H1 (cell line): Measurements from ENCODE around the gene LRRC15. TPM values are rescaled to one million over a fixed set of nuclear protein-coding genes. Genes with fewer than 3 reads are reported as not detected.

ENCODE experiments used
- CTCF ChIA-PET: fragments of 300-600 bp; sonication (Branson Sonifier 250); formaldehyde crosslinking; loops from one replicate; lab custom pipeline; 2021; ENCODE audit not compliant: partially characterized antibody; lab: Charles Lee
- POLR2A ChIA-PET: fragments of 300-600 bp; sonication (Branson Sonifier 250); formaldehyde crosslinking; loops from one replicate; lab custom pipeline; 2021; ENCODE audit warnings: inconsistent platforms; ENCODE audit not compliant: partially characterized antibody; lab: Charles Lee
- DNase-seq, 2 experiments: peaks; one replicate each; pipeline versions ENCODE4 v3.0.0 to v3.0.0-alpha.2; 2010 to 2022; ENCODE audit warnings: low spot score in 2 of 2, low read depth in 1 of 2, mixed read lengths in 1 of 2
- FAIRE-seq: peaks from 2 replicates; lab custom pipeline; 2011; peaks lifted over from hg19 to GRCh38; lab: Jason Lieb, UNC
- H2AFZ ChIP-seq: 2 replicates; pipeline ENCODE4 v1.8.1; 2012; ENCODE audit warnings: low read length, inconsistent platforms
- H2AK5ac ChIP-seq: 2 replicates; pipeline ENCODE4 v1.6.1; 2013; ENCODE audit warnings: low read depth, low read length
- H2BK120ac ChIP-seq: replicated peaks from 2 replicates; pipeline ENCODE3; 2013; ENCODE audit warnings: low read depth, low read length, inconsistent platforms
- H2BK12ac ChIP-seq: 2 replicates; pipeline ENCODE4 v1.6.1; 2013; ENCODE audit warnings: low read depth, low read length
- H2BK15ac ChIP-seq: 2 replicates; pipeline ENCODE4 v1.6.1; 2013; ENCODE audit warnings: low read length
- H2BK20ac ChIP-seq: 2 replicates; pipeline ENCODE4 v1.6.1; 2013; ENCODE audit warnings: low read length
- H2BK5ac ChIP-seq: 2 replicates; pipeline ENCODE4 v1.6.1; 2013; ENCODE audit warnings: low read depth, low read length
- H3K14ac ChIP-seq: 2 replicates; pipeline ENCODE4 v1.6.1; 2013; ENCODE audit warnings: inconsistent platforms; ENCODE audit not compliant: insufficient read length
- H3K18ac ChIP-seq: 2 replicates; pipeline ENCODE4 v1.6.1; 2013; ENCODE audit warnings: low read length; ENCODE audit errors: extremely low read depth
- H3K23ac ChIP-seq: 2 replicates; pipeline ENCODE4 v1.6.1; 2013; ENCODE audit warnings: inconsistent platforms; ENCODE audit not compliant: insufficient read length
- H3K23me2 ChIP-seq: 2 replicates; pipeline ENCODE4 v1.6.1; 2013; ENCODE audit warnings: low read depth, low read length
- H3K27ac ChIP-seq: 2 replicates; pipeline ENCODE4 v1.6.1; 2011; ENCODE audit warnings: low read depth, low read length, inconsistent platforms
- H3K27me3 ChIP-seq, 4 experiments: replicated peaks in 1 of 4; 1 replicate in 1 of 4; 2 replicates in 3 of 4; pipeline versions ENCODE4 v1.6.1 to v1.8.1; 2011 to 2013; ENCODE audit warnings: low read length in 3 of 4, mild to moderate bottlenecking in 3 of 4, inconsistent platforms in 2 of 4, mixed read lengths in 2 of 4, moderate library complexity in 1 of 4; ENCODE audit not compliant: control insufficient read depth in 3 of 4, insufficient read depth in 3 of 4; ENCODE audit errors: extremely low read depth in 1 of 4
- H3K36me3 ChIP-seq, 4 experiments: 2 replicates each; pipeline versions ENCODE4 v1.6.1 to v1.8.1; 2011 to 2013; ENCODE audit warnings: mild to moderate bottlenecking in 4 of 4, low read length in 3 of 4, moderate library complexity in 2 of 4, control low read depth in 1 of 4, inconsistent platforms in 1 of 4; ENCODE audit not compliant: insufficient read depth in 4 of 4, control insufficient read depth in 2 of 4
- H3K4ac ChIP-seq: replicated peaks from 2 replicates; pipeline ENCODE3; 2013; ENCODE audit warnings: low read length, low read depth, mixed read lengths, inconsistent platforms; ENCODE audit not compliant: insufficient read length
- H3K4me1 ChIP-seq, 4 experiments: replicated peaks in 1 of 4; 1 replicate in 1 of 4; 2 replicates in 3 of 4; pipeline versions ENCODE4 v1.6.1 to v1.8.1; 2011 to 2013; ENCODE audit warnings: low read length in 3 of 4, inconsistent platforms in 2 of 4, mixed read lengths in 1 of 4; ENCODE audit not compliant: insufficient read depth in 4 of 4, control insufficient read depth in 3 of 4
- H3K4me2 ChIP-seq, 2 experiments: 2 replicates each; pipeline versions ENCODE4 v1.6.1 to v1.8.1; 2011 to 2013; ENCODE audit warnings: low read depth in 2 of 2, low read length in 2 of 2, control low read depth in 1 of 2, inconsistent platforms in 1 of 2, mild to moderate bottlenecking in 1 of 2; ENCODE audit not compliant: insufficient read depth in 1 of 2
- H3K4me3 ChIP-seq, 4 experiments: fragments of 200-600, 300-600 bp in 1 of 4; sonication (generic), shearing (Covaris generic), sonication (Bioruptor Twin) in 1 of 4; 2 replicates each; pipeline versions ENCODE4 v1.5.1 to v1.8.1; 2011 to 2016; ENCODE audit warnings: low read length in 4 of 4, low read depth in 3 of 4, control low read depth in 2 of 4, inconsistent platforms in 2 of 4, mild to moderate bottlenecking in 2 of 4, mixed read lengths in 1 of 4, moderate library complexity in 1 of 4; ENCODE audit not compliant: insufficient read depth in 2 of 4; ENCODE audit errors: extremely low read depth in 1 of 4
- H3K56ac ChIP-seq: replicated peaks from 2 replicates; pipeline ENCODE3; 2013; ENCODE audit warnings: low read depth, mild to moderate bottlenecking, mixed read lengths, low read length, inconsistent platforms; ENCODE audit not compliant: insufficient read length
- H3K79me1 ChIP-seq: 2 replicates; pipeline ENCODE4 v1.6.1; 2013; ENCODE audit warnings: low read depth, low read length, control low read depth
- H3K79me2 ChIP-seq, 2 experiments: 2 replicates each; pipeline versions ENCODE4 v1.6.1 to v1.8.1; 2012 to 2013; ENCODE audit warnings: low read length in 2 of 2, mild to moderate bottlenecking in 2 of 2, inconsistent platforms in 1 of 2; ENCODE audit not compliant: insufficient read depth in 2 of 2, control insufficient read depth in 1 of 2
- H3K9ac ChIP-seq, 4 experiments: replicated peaks in 1 of 4; 1 replicate in 1 of 4; 2 replicates in 3 of 4; pipeline versions ENCODE4 v1.6.1 to v1.8.1; 2011 to 2013; ENCODE audit warnings: low read depth in 3 of 4, low read length in 3 of 4, control low read depth in 2 of 4, mild to moderate bottlenecking in 2 of 4, moderate library complexity in 2 of 4, inconsistent platforms in 1 of 4; ENCODE audit errors: extremely low read depth in 1 of 4
- H3K9me3 ChIP-seq, 2 experiments: 2 replicates each; pipeline versions ENCODE4 v1.6.1 to v1.8.1; 2012 to 2013; ENCODE audit warnings: mild to moderate bottlenecking in 2 of 2, moderate library complexity in 2 of 2, control low read depth in 1 of 2, inconsistent platforms in 1 of 2, low read depth in 1 of 2, low read length in 1 of 2, mixed read lengths in 1 of 2; ENCODE audit not compliant: insufficient read depth in 2 of 2
- H4K20me1 ChIP-seq, 2 experiments: replicated peaks in 1 of 2; 2 replicates each; pipeline versions ENCODE3 to v1.8.1; 2011 to 2013; ENCODE audit warnings: inconsistent platforms in 2 of 2, low read length in 2 of 2, mild to moderate bottlenecking in 1 of 2; ENCODE audit not compliant: insufficient read depth in 2 of 2, control insufficient read depth in 1 of 2
- H4K5ac ChIP-seq: 2 replicates; pipeline ENCODE4 v1.6.1; 2013; ENCODE audit warnings: low read length, low read depth, mixed read lengths, inconsistent platforms; ENCODE audit not compliant: insufficient read length
- H4K8ac ChIP-seq: 2 replicates; pipeline ENCODE4 v1.8.0; 2013; ENCODE audit warnings: mild to moderate bottlenecking, moderate library complexity, low read length, inconsistent platforms; ENCODE audit not compliant: insufficient read depth; ENCODE audit errors: extremely low read depth
- H4K91ac ChIP-seq: replicated peaks from 2 replicates; pipeline ENCODE3; 2013; ENCODE audit warnings: low read length, mixed read lengths, inconsistent platforms; ENCODE audit not compliant: insufficient read length
- CBX8 ChIP-seq: fragments of 300-800, 300-1000 bp; sonication (generic); IDR thresholded peaks from 2 replicates; pipeline ENCODE4 v1.7.1; 2016; ENCODE audit warnings: low read depth, low read length, borderline replicate concordance
- E2F6 ChIP-seq: IDR thresholded peaks from 2 replicates; pipeline ENCODE4 v1.6.1; 2012; ENCODE audit warnings: inconsistent platforms
- KDM1A ChIP-seq: fragments of 200-600, 300-600 bp; sonication (generic); IDR thresholded peaks from 2 replicates; pipeline ENCODE4 v1.7.1; 2016; ENCODE audit warnings: mild to moderate bottlenecking, low read length, borderline replicate concordance
- MAFK ChIP-seq: IDR thresholded peaks from 2 replicates; pipeline ENCODE4 v1.6.1; 2012; ENCODE audit warnings: low read depth, mild to moderate bottlenecking, improper control_type of control experiment, low read length
- NRF1 ChIP-seq: IDR thresholded peaks from 2 replicates; pipeline ENCODE4 v1.6.1; 2011; ENCODE audit warnings: mild to moderate bottlenecking, low read depth, low read length, improper control_type of control experiment
- RAD21 ChIP-seq, 2 experiments: IDR thresholded peaks in 1 of 2; conservative IDR thresholded peaks in 1 of 2; 2 replicates each; pipeline ENCODE4 v1.6.1; 2011; ENCODE audit warnings: low read depth in 2 of 2, low read length in 2 of 2, improper control_type of control experiment in 1 of 2, inconsistent platforms in 1 of 2, mild to moderate bottlenecking in 1 of 2, moderate library complexity in 1 of 2
- RFX5 ChIP-seq: IDR thresholded peaks from 2 replicates; pipeline ENCODE4 v1.6.1; 2011; ENCODE audit warnings: low read depth, low read length, improper control_type of control experiment, borderline replicate concordance
- RNF2 ChIP-seq: fragments of 200-900, 300-1000 bp; sonication (generic); IDR thresholded peaks from 2 replicates; pipeline ENCODE4 v1.7.1; 2016; ENCODE audit warnings: borderline replicate concordance, low read depth, mild to moderate bottlenecking, antibody characterized with exemption, low read length; ENCODE audit not compliant: poor library complexity, severe bottlenecking; ENCODE audit errors: missing control alignments
- SAP30 ChIP-seq: fragments of 300-600 bp; sonication (generic); IDR thresholded peaks from 2 replicates; pipeline ENCODE4 v1.7.1; 2012; ENCODE audit warnings: low read length, moderate library complexity, mild to moderate bottlenecking, inconsistent platforms; ENCODE audit not compliant: insufficient read depth, insufficient replicate concordance
- WGBS, 2 experiments: shearing (Covaris generic) in 1 of 2; methylation state at CpG; one replicate each; pipeline versions ENCODE4 v1.1.6 to v1.1.7; 2013 to 2015; ENCODE audit warnings: low lambda C conversion rate in 2 of 2, mixed read lengths in 2 of 2, inconsistent platforms in 1 of 2, low coverage in 1 of 2, missing lambda C conversion rate in 1 of 2; ENCODE audit not compliant: insufficient replicate concordance in 2 of 2, insufficient coverage in 1 of 2, insufficient read length in 1 of 2; ENCODE audit errors: extremely low coverage in 1 of 2, missing lambda C conversion rate in 1 of 2; 5-methylcytosine and 5-hydroxymethylcytosine counted together
- polyA plus RNA-seq, 7 experiments: library from polyadenylated mRNA; depleted of rRNA in 3 of 7; stranded (reverse) in 5 of 7; unstranded in 2 of 7; fragments of >200 nt in 5 of 7; fragments of 200-250 nt in 2 of 7; gene quantifications; 1 replicate in 5 of 7; 2 replicates in 1 of 7; 4 replicates in 1 of 7; pipeline versions ENCODE4 v1.2.1 to v1.2.3, GENCODE V29; 2011 to 2013; ENCODE audit warnings: missing spikeins in 2 of 7, mixed read lengths in 2 of 7
- total RNA-seq: library from RNA; stranded (reverse); fragmentation: NEBNext Ultra II Directional; extraction: Animal tissue kit (Norgen Biotek cat#: 25700); gene quantifications from 2 replicates; pipeline ENCODE4 v1.2.1, GENCODE V29; 2021

The LRRC15 gene
- total and polyA plus RNA-seq, 2 of the 8 experiments (the other 6 are each of a cell fraction or from before 2014, with no cell fraction given) = 0.15 to 0.37 TPM

GRCh38 chr3:194313560-194314387, 55.8 kb downstream of the LRRC15 start:
- Histone ChIP-seq H3K9ac (no peak overlapping the region), H4K8ac (no peak overlapping the region), H2BK5ac (no peak overlapping the region), H4K20me1 (no peaks in the 10 kb centered on the region), H3K4me1 (peaks cover 10 to 23% (median 16%) of the 10 kb centered on the region in 4 experiments), H2BK12ac (peak overlapping the region; percentile 31; the same call in 1 of the 2 replicates), H3K4me2 (no peak overlapping the region), H4K91ac (no peak overlapping the region), H3K23ac (no peak overlapping the region), H2BK120ac (peak overlapping the region; percentile 38), H3K79me2 (no peaks in the 10 kb centered on the region), H2AFZ (no peak overlapping the region), H3K4me3 (no peak overlapping the region), H3K36me3 (no peaks in the 10 kb centered on the region), H2BK20ac (peak overlapping the region; percentile 95; the same call in 1 of the 2 replicates), H2BK15ac (peak overlapping the region; percentile 21; the same call in 1 of the 2 replicates), H3K27ac (no peak overlapping the region), H3K18ac (no peak overlapping the region; the same call in 1 of the 2 replicates), H4K5ac (no peak overlapping the region), H3K14ac (no peak overlapping the region), H3K27me3 (peaks cover 0 to 27% (median 12%) of the 10 kb centered on the region in 4 experiments; a peak in 5 of 7 replicates), H2AK5ac (no peak overlapping the region), H3K23me2 (peaks cover 5% of the 10 kb centered on the region), H3K56ac (no peak overlapping the region), H3K9me3 (peaks cover 12% of the 10 kb centered on the region in 2 experiments), H3K79me1 (no peaks in the 10 kb centered on the region), H3K4ac (no peak overlapping the region)
- CTCF ChIA-PET = interaction anchor here (0.6 to 6.2 kb wide), 30 partner anchors 9 to 555 kb away, joined by 3 to 79 read pairs (median 4); no protein-coding TSS in a partner anchor
- no peak for FAIRE-seq
- POLR2A ChIA-PET = interaction anchor here (0.7 to 1.9 kb wide), 9 partner anchors 8 to 177 kb away, joined by 3 to 10 read pairs (median 4); partner anchors contain the start of gene HES1
- 83% methylated on average over 15 of the region's 15 CpGs; no CpG with 5 or more reads in 1 of the 2 experiments for WGBS, 2 experiments
- no peak for DNase-seq
- TF ChIP-seq KDM1A (0 out of 2 replicates have a peak, but pooled peaks have one; percentile 10), E2F6 (no peak), CBX8 (no peak), SAP30 (no peak), RNF2 (no peak), RAD21 (IDR thresholded peaks at IDR 0.05 in 1 of 2, conservative IDR thresholded peaks at IDR 0.05 in 1 of 2; ENCODE audit: low read depth in 2 of 2, low read length in 2 of 2) (peak; percentile 47 to 52), RFX5 (no peak), MAFK (no peak), NRF1 (no peak)
